Gastroesophageal sphincter (tissue), 4 donors: ENCODE measurements around the gene AUTS2. TPM values are rescaled to one million over a fixed set of nuclear protein-coding genes. Genes with fewer than 3 reads are reported as not detected.

Source experiments
- ATAC-seq: fragments of 150-250 bp; one replicate; pipeline ENCODE4 v1.9.1; 2016; ENCODE audit warnings: mild to moderate bottlenecking, moderate library complexity
- H3K27ac ChIP-seq, 4 donors: fragments of 200-600 bp; sonication (generic) in 3 of 4; 1 replicate in 3 of 4; 2 replicates in 1 of 4; pipeline ENCODE4 v1.5.1; 2016 to 2019
- H3K27me3 ChIP-seq: fragments of 200-600 bp; sonication (generic); one replicate; pipeline ENCODE4 v1.5.1; 2019
- H3K36me3 ChIP-seq, 2 donors: fragments of 200-600 bp; sonication (generic); one replicate each; pipeline ENCODE4 v1.5.1; 2019; ENCODE audit warnings: control low read depth in 1 of 2
- H3K4me1 ChIP-seq, 3 donors: fragments of 200-600 bp; sonication (generic); 1 replicate in 2 of 3; 2 replicates in 1 of 3; pipeline ENCODE4 v1.5.1; 2016 to 2019; ENCODE audit warnings: control low read depth in 2 of 3
- H3K4me3 ChIP-seq, 2 donors: fragments of 200-600 bp; sonication (generic); one replicate each; pipeline ENCODE4 v1.5.1; 2019; ENCODE audit warnings: mild to moderate bottlenecking in 1 of 2, moderate library complexity in 1 of 2
- H3K9me3 ChIP-seq, 3 donors: fragments of 200-600 bp; sonication (generic); one replicate each; pipeline ENCODE4 v1.5.1; 2017 to 2019; ENCODE audit warnings: control low read depth in 2 of 3
- EP300 ChIP-seq: sonication (generic); formaldehyde crosslinking; IDR thresholded peaks from one replicate; pipeline ENCODE4 v1.6.1; 2017; ENCODE audit warnings: antibody characterized with exemption, mild to moderate bottlenecking
- POLR2A ChIP-seq, 2 donors: fragments of 450-650 bp; IDR thresholded peaks; one replicate each; pipeline ENCODE4 v1.6.1; 2017; ENCODE audit warnings: antibody characterized with exemption in 2 of 2, mild to moderate bottlenecking in 2 of 2, moderate library complexity in 1 of 2
- POLR2AphosphoS5 ChIP-seq: sonication (generic); formaldehyde crosslinking; IDR thresholded peaks from one replicate; pipeline ENCODE4 v1.6.1; 2017; ENCODE audit warnings: antibody characterized with exemption
- WGBS, 2 donors: methylation state at CpG; one replicate each; pipeline ENCODE4 v1.1.5; 2018; ENCODE audit warnings: low coverage in 1 of 2; 5-methylcytosine and 5-hydroxymethylcytosine counted together
- total RNA-seq, 4 donors: library from RNA; depleted of rRNA; stranded (reverse); fragments of >200 nt; gene quantifications; one replicate each; pipeline ENCODE4 v1.1.0, GENCODE V29; 2016
- TF ChIP-seq, protein P1 (sequence below), 4 experiments: fragments of 200-600 bp in 2 of 4; fragments of 450-650 bp in 2 of 4; sonication (generic) in 1 of 4; IDR thresholded peaks; one replicate each; pipeline ENCODE4 v1.5.1; 2017 to 2019; ENCODE audit warnings: antibody characterized with exemption in 4 of 4, mild to moderate bottlenecking in 2 of 4, moderate library complexity in 2 of 4

Gene AUTS2
- total RNA-seq, 4 donors from 2014 or later: 12.2 to 48.7 (median 44.1) TPM

DNA sequence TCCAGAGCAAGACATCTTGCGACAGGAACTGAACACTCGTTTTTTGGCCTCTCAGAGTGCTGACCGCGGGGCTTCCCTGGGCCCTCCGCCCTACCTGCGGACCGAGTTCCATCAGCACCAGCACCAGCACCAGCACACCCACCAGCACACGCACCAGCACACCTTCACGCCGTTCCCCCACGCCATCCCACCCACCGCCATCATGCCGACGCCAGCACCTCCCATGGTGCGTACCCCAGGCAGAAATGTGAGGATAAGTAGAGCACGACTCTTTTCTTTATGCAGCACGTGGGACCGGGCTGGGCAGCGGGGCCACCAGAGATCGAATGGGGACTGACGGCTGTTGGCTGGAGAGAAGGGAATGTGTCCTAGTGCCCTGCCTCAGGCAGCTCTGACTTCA, 1167.8 kb downstream of the AUTS2 start:
- H3K4me3 ChIP-seq: no peak overlapping the region
- TF ChIP-seq POLR2A (IDR thresholded peaks at IDR 0.05) (no peak), EP300 (no peak), POLR2AphosphoS5 (no peak)
- TF ChIP-seq, protein P1, sequence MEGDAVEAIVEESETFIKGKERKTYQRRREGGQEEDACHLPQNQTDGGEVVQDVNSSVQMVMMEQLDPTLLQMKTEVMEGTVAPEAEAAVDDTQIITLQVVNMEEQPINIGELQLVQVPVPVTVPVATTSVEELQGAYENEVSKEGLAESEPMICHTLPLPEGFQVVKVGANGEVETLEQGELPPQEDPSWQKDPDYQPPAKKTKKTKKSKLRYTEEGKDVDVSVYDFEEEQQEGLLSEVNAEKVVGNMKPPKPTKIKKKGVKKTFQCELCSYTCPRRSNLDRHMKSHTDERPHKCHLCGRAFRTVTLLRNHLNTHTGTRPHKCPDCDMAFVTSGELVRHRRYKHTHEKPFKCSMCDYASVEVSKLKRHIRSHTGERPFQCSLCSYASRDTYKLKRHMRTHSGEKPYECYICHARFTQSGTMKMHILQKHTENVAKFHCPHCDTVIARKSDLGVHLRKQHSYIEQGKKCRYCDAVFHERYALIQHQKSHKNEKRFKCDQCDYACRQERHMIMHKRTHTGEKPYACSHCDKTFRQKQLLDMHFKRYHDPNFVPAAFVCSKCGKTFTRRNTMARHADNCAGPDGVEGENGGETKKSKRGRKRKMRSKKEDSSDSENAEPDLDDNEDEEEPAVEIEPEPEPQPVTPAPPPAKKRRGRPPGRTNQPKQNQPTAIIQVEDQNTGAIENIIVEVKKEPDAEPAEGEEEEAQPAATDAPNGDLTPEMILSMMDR (IDR thresholded peaks at IDR 0.05): no peak
- H3K9me3 ChIP-seq: no peaks in the 10 kb centered on the region
- peaks cover 0 to 3% (median 0%) of the 10 kb centered on the region in 3 donors for H3K4me1 ChIP-seq
- WGBS, 2 donors: 92 to 100% methylated on average over 4 to 8 of the region's 21 CpGs
- no peaks in the 10 kb centered on the region for H3K27me3 ChIP-seq
- no peak for ATAC-seq
- no peak overlapping the region for H3K27ac ChIP-seq
- H3K36me3 ChIP-seq: peaks cover 0 to 58% of the 10 kb centered on the region in 2 donors

DNA sequence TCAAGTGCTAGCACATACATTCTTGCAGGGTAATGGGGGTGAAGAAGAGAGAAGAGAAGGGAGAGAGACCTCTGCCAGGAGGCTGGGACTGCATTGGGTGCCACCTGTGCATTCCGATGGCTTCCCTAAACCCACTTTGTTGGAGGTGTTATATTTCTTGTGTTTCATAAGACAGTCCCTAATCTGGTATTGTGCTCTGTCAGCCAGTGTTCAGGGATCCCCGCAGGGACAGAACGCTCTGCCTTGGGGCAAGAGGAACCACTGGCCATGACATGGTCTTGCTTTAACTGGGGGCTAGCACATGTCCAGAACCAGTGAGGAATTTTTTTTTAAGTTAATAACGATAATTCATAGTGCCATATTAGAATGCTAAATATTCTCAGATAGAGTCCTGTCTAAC, 1168.4 kb downstream of the AUTS2 start:
- Histone ChIP-seq H3K36me3 (peaks cover 0 to 64% of the 10 kb centered on the region in 2 donors), H3K4me1 (no peaks in the 10 kb centered on the region), H3K27ac (no peak overlapping the region), H3K4me3 (no peak overlapping the region), H3K9me3 (no peaks in the 10 kb centered on the region), H3K27me3 (no peaks in the 10 kb centered on the region)
- no peak for ATAC-seq
- TF ChIP-seq EP300 (no peak), POLR2AphosphoS5 (no peak), POLR2A (IDR thresholded peaks at IDR 0.05) (no peak)
- TF ChIP-seq, protein P1 (IDR thresholded peaks at IDR 0.05): no peak
- 85 to 93% methylated on average over 2 to 3 of the region's 4 CpGs for WGBS, 2 donors

DNA sequence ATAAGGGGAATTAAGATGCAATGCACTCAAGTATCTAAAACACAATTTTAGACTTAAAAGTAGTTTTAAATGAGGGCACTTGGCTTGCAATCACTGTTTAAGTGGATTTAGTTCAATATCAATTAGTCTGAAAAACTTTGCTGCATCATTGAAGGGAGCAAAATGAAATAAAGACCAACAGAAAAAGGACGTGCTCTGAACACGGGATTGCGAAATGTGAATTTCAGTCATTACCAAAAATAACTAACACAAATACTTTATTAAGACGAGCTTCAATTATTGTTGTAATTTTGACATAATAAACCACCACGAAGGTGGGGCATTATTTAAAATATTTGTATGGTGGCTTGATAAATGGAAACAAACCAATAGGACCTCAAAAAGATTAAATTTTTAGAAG, 1171.9 kb downstream of the AUTS2 start:
- 95% methylated on average over 5 of the region's 5 CpGs for WGBS, 2 donors
- TF ChIP-seq POLR2A (IDR thresholded peaks at IDR 0.05) (no peak), EP300 (no peak), POLR2AphosphoS5 (no peak)
- TF ChIP-seq, protein P1 (IDR thresholded peaks at IDR 0.05): no peak
- H3K9me3 ChIP-seq: no peaks in the 10 kb centered on the region
- no peak overlapping the region for H3K27ac ChIP-seq
- H3K4me3 ChIP-seq: no peak overlapping the region
- no peaks in the 10 kb centered on the region for H3K4me1 ChIP-seq
- no peak for ATAC-seq
- H3K27me3 ChIP-seq: no peaks in the 10 kb centered on the region
- peaks cover 0 to 80% of the 10 kb centered on the region in 2 donors for H3K36me3 ChIP-seq

DNA sequence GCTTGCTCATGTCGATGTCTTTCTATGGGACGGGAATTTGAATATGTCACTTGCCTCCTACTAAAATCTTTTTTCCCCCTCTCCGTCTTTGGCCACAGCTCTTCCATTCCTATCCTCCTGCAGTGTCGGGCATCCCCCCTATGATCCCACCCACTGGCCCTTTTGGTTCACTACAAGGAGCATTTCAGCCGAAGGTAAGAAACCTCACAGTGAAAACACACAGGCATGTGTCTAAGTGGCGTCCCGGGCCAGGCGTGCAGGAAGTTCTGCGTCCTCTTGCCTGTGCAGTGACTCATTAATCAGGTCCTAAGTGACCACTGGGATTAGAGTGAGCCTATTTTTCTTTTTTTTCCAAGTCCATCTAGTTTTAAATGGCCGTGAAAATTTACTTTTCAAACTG, 1173.2 kb downstream of the AUTS2 start:
- Histone ChIP-seq H3K9me3 (no peaks in the 10 kb centered on the region), H3K27me3 (no peaks in the 10 kb centered on the region), H3K4me3 (no peak overlapping the region), H3K4me1 (no peaks in the 10 kb centered on the region), H3K27ac (no peak overlapping the region), H3K36me3 (peaks cover 0 to 68% of the 10 kb centered on the region in 2 donors)
- 69 to 74% methylated on average over 3 to 10 of the region's 10 CpGs for WGBS, 2 donors
- no peak for TF ChIP-seq EP300
- TF ChIP-seq POLR2A (IDR thresholded peaks at IDR 0.05): no peak
- TF ChIP-seq, protein P1 (IDR thresholded peaks at IDR 0.05): no peak
- no peak for TF ChIP-seq POLR2AphosphoS5
- ATAC-seq: no peak

DNA sequence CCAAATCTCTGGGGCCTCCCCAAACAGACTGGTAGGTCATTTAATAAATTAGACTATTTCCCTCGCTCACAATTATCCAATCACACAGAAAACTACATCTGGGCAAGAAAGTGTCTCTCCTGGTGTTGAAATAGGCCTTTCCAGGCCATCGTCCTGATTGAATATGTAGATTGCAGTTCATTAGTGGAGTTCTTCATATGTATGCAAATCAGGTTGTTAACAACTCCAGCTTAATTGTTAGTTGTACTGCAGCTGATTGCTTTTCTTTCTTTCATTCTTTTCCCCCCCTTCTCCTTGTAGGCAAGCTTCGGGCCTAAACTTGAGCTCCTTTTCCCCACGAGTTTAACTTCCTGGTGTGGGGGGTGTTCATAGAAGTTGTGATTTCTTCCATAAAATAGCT, 1174.6 kb downstream of the AUTS2 start:
- no peak for ATAC-seq
- Histone ChIP-seq H3K9me3 (no peaks in the 10 kb centered on the region), H3K27me3 (no peaks in the 10 kb centered on the region), H3K4me3 (no peak overlapping the region), H3K4me1 (no peaks in the 10 kb centered on the region), H3K27ac (no peak overlapping the region), H3K36me3 (peaks cover 0 to 68% of the 10 kb centered on the region in 2 donors)
- 69 to 84% methylated on average over 2 to 4 of the region's 4 CpGs for WGBS, 2 donors
- TF ChIP-seq POLR2A (IDR thresholded peaks at IDR 0.05) (no peak), EP300 (no peak), POLR2AphosphoS5 (no peak)
- TF ChIP-seq, protein P1 (IDR thresholded peaks at IDR 0.05): no peak
